Smooth muscle cell (in vitro differentiated cells): ENCODE measurements around the gene NF1. TPM values are rescaled to one million over a fixed set of nuclear protein-coding genes. Genes with fewer than 3 reads are reported as not detected.
A peak's percentile ranks its signal among the peaks of the same experiment; 100 is the strongest.

Source experiments
- DNase-seq: peaks from one replicate; lab custom pipeline; 2025; ENCODE audit not compliant: unreplicated experiment; lab: John Stamatoyannopoulos, UW
- H2AFZ ChIP-seq: fragments of 200-600 bp; sonication (generic); 2 replicates; pipeline ENCODE4 v1.6.0; 2016; ENCODE audit warnings: antibody characterized with exemption, low read depth, mild to moderate bottlenecking
- H3F3A ChIP-seq: fragments of 200-600 bp; sonication (generic); 2 replicates; pipeline ENCODE4 v1.6.0; 2017; ENCODE audit warnings: antibody characterized with exemption, low read depth
- H3K27ac ChIP-seq: fragments of 200-600 bp; sonication (generic); 2 replicates; pipeline ENCODE4 v1.5.1; 2016; ENCODE audit warnings: low read depth, mild to moderate bottlenecking
- H3K27me3 ChIP-seq: fragments of 200-600 bp; sonication (generic); 2 replicates; pipeline ENCODE4 v1.6.1; 2016; ENCODE audit warnings: low read depth, mild to moderate bottlenecking
- H3K36me3 ChIP-seq: fragments of 200-600 bp; sonication (generic); 2 replicates; pipeline ENCODE4 v1.5.1; 2016; ENCODE audit warnings: low read depth
- H3K4me1 ChIP-seq: fragments of 200-600 bp; sonication (generic); 2 replicates; pipeline ENCODE4 v1.5.1; 2016; ENCODE audit warnings: low read depth
- H3K4me2 ChIP-seq: fragments of 200-600 bp; sonication (generic); 2 replicates; pipeline ENCODE4 v1.6.0; 2016; ENCODE audit warnings: mild to moderate bottlenecking
- H3K4me3 ChIP-seq: fragments of 200-600 bp; sonication (generic); 2 replicates; pipeline ENCODE4 v1.5.1; 2016; ENCODE audit warnings: mild to moderate bottlenecking
- H3K79me2 ChIP-seq: fragments of 200-600 bp; sonication (generic); 2 replicates; pipeline ENCODE4 v1.6.0; 2016; ENCODE audit warnings: low read depth, mild to moderate bottlenecking
- H3K9ac ChIP-seq: fragments of 200-600 bp; sonication (generic); 2 replicates; pipeline ENCODE4 v1.6.0; 2016; ENCODE audit warnings: low read depth
- H3K9me3 ChIP-seq: fragments of 200-600 bp; sonication (generic); replicated peaks from 2 replicates; pipeline ENCODE4 v1.5.1; 2016; ENCODE audit warnings: low read depth
- H4K20me1 ChIP-seq: fragments of 200-600 bp; sonication (generic); 2 replicates; pipeline ENCODE4 v1.6.0; 2016; ENCODE audit warnings: low read depth
- WGBS: methylation state at CpG from one replicate; pipeline ENCODE4 v1.1.7; 2016; ENCODE audit warnings: low lambda C conversion rate; 5-methylcytosine and 5-hydroxymethylcytosine counted together
- polyA plus RNA-seq: library from polyadenylated mRNA; unstranded; fragments of >200 nt; fragmentation: Nextera tagmentation; extraction: Ambion mirVana; gene quantifications from 2 replicates; pipeline ENCODE4 v1.2.1, GENCODE V29; 2016
- total RNA-seq: library from RNA; depleted of rRNA; stranded (reverse); fragments of >200 nt; gene quantifications from 2 replicates; pipeline ENCODE4 v1.2.3, GENCODE V29; 2014
- TF ChIP-seq, protein P1 (sequence below): fragments of 200-600 bp; sonication (generic); IDR thresholded peaks from 2 replicates; pipeline ENCODE4 v1.5.1; 2017; ENCODE audit warnings: borderline replicate concordance, mild to moderate bottlenecking, antibody characterized with exemption; ENCODE audit not compliant: insufficient read depth, poor library complexity, severe bottlenecking

The NF1 gene
- total and polyA plus RNA-seq, 2 experiments from 2014 or later, result 7.6 to 74.3 TPM

DNA sequence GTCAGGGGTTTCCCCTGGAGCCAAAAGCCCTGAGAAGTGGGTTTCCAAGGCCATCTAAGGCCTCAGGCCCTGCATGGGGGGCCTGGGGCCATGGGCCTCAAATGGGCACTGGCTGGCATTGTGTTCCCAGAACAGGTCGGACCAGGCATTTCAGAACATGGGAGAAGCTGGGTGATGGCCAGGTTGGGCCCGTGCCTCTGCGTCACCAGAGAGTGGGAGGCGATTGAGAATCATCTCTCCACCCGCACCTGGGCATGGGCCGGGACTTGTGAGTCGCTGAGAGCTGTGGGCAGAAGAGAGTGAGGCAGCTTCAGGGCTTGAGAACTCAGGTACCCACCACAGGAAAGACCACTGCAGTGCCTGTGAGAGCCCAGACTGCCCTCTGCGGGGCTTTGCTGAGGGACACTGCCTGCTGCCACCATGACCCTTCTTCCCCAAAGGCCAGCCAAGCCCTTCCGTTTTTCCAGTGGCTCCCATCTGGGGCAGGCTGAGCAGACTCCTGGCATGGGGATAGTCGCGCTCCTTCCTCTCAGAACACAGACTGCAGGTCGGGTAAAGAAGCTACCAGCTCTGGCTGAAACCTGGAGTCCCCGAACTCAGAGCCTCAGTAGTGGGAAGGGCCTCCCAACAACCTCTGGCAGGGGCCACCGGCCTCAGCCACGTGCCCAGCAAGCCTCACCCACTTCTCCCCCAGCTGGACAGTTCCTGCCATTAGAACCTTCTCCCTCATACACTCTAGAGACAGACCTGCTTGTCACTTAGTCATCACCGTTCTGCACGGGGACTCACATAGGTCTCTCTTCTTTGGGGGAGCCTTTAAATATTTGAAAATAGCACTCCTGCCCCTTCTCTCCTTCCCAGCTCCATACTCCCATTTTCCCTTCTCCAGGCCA, 298.3 kb downstream of the NF1 start:
- H4K20me1 ChIP-seq, result no peaks in the 10 kb centered on the region
- H3F3A ChIP-seq, result no peaks in the 10 kb centered on the region
- H3K27ac ChIP-seq, result no peak overlapping the region
- H3K9ac ChIP-seq, result no peak overlapping the region
- H3K4me2 ChIP-seq, result no peak overlapping the region
- H3K79me2 ChIP-seq, result no peaks in the 10 kb centered on the region
- H3K36me3 ChIP-seq, result no peaks in the 10 kb centered on the region
- H2AFZ ChIP-seq, result no peak overlapping the region
- H3K4me3 ChIP-seq, result no peak overlapping the region
- WGBS, result 81% methylated on average over 17 of the region's 17 CpGs
- H3K4me1 ChIP-seq, result no peaks in the 10 kb centered on the region
- H3K27me3 ChIP-seq, result peaks cover 46% of the 10 kb centered on the region
- no peak for DNase-seq
- no peaks in the 10 kb centered on the region for H3K9me3 ChIP-seq
- TF ChIP-seq, protein P1, sequence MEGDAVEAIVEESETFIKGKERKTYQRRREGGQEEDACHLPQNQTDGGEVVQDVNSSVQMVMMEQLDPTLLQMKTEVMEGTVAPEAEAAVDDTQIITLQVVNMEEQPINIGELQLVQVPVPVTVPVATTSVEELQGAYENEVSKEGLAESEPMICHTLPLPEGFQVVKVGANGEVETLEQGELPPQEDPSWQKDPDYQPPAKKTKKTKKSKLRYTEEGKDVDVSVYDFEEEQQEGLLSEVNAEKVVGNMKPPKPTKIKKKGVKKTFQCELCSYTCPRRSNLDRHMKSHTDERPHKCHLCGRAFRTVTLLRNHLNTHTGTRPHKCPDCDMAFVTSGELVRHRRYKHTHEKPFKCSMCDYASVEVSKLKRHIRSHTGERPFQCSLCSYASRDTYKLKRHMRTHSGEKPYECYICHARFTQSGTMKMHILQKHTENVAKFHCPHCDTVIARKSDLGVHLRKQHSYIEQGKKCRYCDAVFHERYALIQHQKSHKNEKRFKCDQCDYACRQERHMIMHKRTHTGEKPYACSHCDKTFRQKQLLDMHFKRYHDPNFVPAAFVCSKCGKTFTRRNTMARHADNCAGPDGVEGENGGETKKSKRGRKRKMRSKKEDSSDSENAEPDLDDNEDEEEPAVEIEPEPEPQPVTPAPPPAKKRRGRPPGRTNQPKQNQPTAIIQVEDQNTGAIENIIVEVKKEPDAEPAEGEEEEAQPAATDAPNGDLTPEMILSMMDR, result no peak

DNA sequence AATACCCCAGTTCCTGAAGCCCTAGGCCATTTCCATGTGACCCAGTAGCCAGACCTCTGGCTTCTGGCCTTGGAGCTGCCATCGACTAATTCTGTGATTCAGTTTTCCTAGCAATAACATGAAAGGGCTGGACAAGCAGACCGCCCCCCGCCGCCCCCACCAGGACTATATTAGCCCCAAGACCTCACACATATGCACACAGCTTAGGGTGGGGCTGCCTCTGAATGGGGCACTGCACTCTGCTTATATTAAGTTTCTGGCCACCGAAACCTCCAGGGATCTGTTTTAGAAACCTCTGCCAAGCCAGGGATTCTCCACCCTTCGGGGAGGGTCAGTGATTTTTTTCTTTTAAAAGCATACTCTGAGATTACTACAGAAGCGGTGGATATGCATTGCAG, 299.0 kb downstream of the NF1 start:
- Histone ChIP-seq H3K27me3 (peaks cover 46% of the 10 kb centered on the region), H3K9ac (no peak overlapping the region), H3K4me2 (no peak overlapping the region), H4K20me1 (no peaks in the 10 kb centered on the region), H3K4me3 (no peak overlapping the region), H2AFZ (no peak overlapping the region), H3K36me3 (no peaks in the 10 kb centered on the region), H3K79me2 (no peaks in the 10 kb centered on the region), H3K27ac (no peak overlapping the region), H3K9me3 (no peaks in the 10 kb centered on the region), H3F3A (no peaks in the 10 kb centered on the region), H3K4me1 (no peaks in the 10 kb centered on the region)
- 92% methylated on average over 7 of the region's 7 CpGs for WGBS
- TF ChIP-seq, protein P1, result no peak
- no peak for DNase-seq

DNA sequence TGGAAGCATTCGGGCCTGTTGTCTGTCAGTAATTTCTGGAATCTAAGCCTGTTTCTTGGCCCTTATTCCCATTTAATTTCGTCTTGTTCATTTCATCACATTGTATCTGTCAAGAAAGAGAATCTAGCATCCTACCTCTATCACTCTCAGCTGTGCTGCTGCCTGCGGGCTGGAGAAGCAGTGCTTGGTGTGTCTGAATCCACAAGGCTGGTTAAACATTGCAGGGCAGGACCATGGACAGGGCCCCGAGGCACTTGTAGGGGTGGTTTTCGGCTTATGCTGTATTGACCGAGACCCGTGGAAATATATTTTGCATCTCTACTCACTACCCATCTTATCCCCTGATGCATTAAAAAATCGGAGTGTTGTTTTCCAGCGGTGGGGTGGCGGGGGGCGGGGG, 299.8 kb downstream of the NF1 start:
- no peaks in the 10 kb centered on the region for H4K20me1 ChIP-seq
- no peak overlapping the region for H3K4me3 ChIP-seq
- no peak overlapping the region for H2AFZ ChIP-seq
- no peak overlapping the region for H3K27ac ChIP-seq
- TF ChIP-seq, protein P1, result no peak
- WGBS, result 27% methylated on average over 10 of the region's 11 CpGs
- H3K27me3 ChIP-seq, result peaks cover 41% of the 10 kb centered on the region
- H3K9me3 ChIP-seq, result no peaks in the 10 kb centered on the region
- no peaks in the 10 kb centered on the region for H3F3A ChIP-seq
- no peaks in the 10 kb centered on the region for H3K36me3 ChIP-seq
- H3K9ac ChIP-seq, result no peak overlapping the region
- DNase-seq, result peak; percentile 39
- H3K4me1 ChIP-seq, result no peaks in the 10 kb centered on the region
- H3K79me2 ChIP-seq, result no peaks in the 10 kb centered on the region
- no peak overlapping the region for H3K4me2 ChIP-seq
